AG04449 (cell line): ENCODE data around the gene ENDOU.

ENCODE experiments used
- CTCF ChIA-PET: fragments of 350-600 bp; formaldehyde crosslinking; extraction: SDS; loops from one replicate; lab custom pipeline; 2021; ENCODE audit warnings: antibody characterized with exemption; lab: Yijun Ruan, JAX
- POLR2A ChIA-PET: fragments of 400-600, 350-600 bp; formaldehyde crosslinking; extraction: SDS; loops from one replicate; lab custom pipeline; 2020; ENCODE audit warnings: antibody characterized with exemption, inconsistent platforms; lab: Yijun Ruan, JAX
- DNase-seq: peaks from one replicate; pipeline ENCODE4 v3.0.0-alpha.2; 2010; ENCODE audit warnings: low read depth, low spot score
- H3K4me3 ChIP-seq: 2 replicates; pipeline ENCODE4 v1.5.1; 2011; ENCODE audit warnings: low read depth, mild to moderate bottlenecking, control low read depth, low read length
- CTCF ChIP-seq: IDR thresholded peaks from one replicate; pipeline ENCODE4 v1.5.1; 2011; ENCODE audit warnings: mild to moderate bottlenecking, moderate library complexity, low read length, control low read depth, inconsistent platforms; ENCODE audit not compliant: insufficient read depth; ENCODE audit errors: missing control alignments

The ENDOU gene

DNA sequence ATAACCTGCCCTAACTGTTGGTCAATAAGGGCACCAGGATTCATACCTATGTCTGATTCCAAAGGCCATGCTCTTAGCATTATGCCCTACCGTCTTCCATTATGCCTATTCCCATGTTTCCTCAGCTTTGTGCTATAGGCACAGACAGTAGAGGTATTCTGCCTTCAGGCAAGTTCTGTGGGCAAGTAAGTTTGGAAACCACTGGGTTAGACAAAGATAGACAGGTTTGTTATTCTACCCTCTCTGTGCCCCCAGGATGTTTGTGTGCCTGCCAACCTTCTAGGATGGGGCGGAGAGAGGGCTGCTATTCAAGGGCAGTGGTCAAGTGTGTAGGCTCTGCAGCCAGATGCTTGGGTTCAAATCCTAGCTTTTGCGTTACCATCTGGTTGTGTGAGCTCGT, 28.8 kb upstream of the ENDOU start:
- TF ChIP-seq CTCF, result no peak
- ChIA-PET CTCF (interaction anchor here (0.7 to 14.3 kb wide), 6 partner anchors 9 to 38 kb away, joined by 3 to 349 read pairs (median 72); partner anchors contain the start of gene SLC48A1), POLR2A (interaction anchor here (0.8 kb wide), 1 partner anchor 21 kb away, joined by 3 read pairs; no protein-coding TSS in a partner anchor)
- DNase-seq, result no peak
- no peak overlapping the region for H3K4me3 ChIP-seq

GRCh38 chr12:47753021-47754001, 28.0 kb upstream of the ENDOU start:
- no peak for DNase-seq
- CTCF ChIA-PET, result interaction anchor here (0.8 to 14.3 kb wide), 5 partner anchors 10 to 84 kb away, joined by 4 to 349 read pairs (median 140); partner anchors contain the start of gene SLC48A1

GRCh38 chr12:47752552-47752951, 27.3 kb upstream of the ENDOU start:
- no peak for DNase-seq
- ChIA-PET POLR2A (interaction anchor here (0.6 kb wide), 1 partner anchor 46 kb away, joined by 3 read pairs; no protein-coding TSS in a partner anchor), CTCF (interaction anchor here (1.9 to 14.3 kb wide), 4 partner anchors 9 to 85 kb away, joined by 5 to 349 read pairs (median 234); partner anchors contain the start of gene SLC48A1)
- H3K4me3 ChIP-seq, result no peak overlapping the region
- no peak for TF ChIP-seq CTCF

More at GRCh38 chr12:47753021-47754001, 28.0 kb upstream of the ENDOU start:
- TF ChIP-seq CTCF, result no peak
- POLR2A ChIA-PET, result interaction anchor here (0.6 to 0.8 kb wide), 2 partner anchors 22 to 45 kb away, joined by 3 read pairs; no protein-coding TSS in a partner anchor
- H3K4me3 ChIP-seq, result no peak overlapping the region

DNA sequence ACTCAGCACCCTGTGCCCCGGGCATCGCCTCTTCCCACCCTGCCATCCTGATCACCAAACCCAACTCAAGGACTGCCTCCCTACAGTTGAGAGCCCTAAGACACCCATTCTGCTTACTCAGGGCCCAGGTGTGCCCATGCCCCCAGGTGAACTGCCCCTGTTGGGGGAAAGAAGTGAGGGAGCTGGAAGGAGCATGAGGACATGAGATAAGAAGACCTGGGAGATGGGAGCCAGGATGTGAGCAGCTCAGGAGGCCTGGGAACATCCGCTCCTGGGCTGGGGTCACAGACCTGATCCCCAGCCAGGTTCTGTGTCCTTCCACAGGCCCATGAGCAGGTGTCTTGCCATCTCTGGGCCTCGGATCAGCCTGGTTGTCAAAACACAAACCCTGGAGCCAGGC, 26.8 kb upstream of the ENDOU start:
- no peak for DNase-seq
- ChIA-PET CTCF (interaction anchor here (1.2 to 14.3 kb wide), 5 partner anchors 9 to 85 kb away, joined by 3 to 349 read pairs (median 140); partner anchors contain the start of gene SLC48A1), POLR2A (no interaction called here)
- TF ChIP-seq CTCF, result no peak
- H3K4me3 ChIP-seq, result no peak overlapping the region

DNA sequence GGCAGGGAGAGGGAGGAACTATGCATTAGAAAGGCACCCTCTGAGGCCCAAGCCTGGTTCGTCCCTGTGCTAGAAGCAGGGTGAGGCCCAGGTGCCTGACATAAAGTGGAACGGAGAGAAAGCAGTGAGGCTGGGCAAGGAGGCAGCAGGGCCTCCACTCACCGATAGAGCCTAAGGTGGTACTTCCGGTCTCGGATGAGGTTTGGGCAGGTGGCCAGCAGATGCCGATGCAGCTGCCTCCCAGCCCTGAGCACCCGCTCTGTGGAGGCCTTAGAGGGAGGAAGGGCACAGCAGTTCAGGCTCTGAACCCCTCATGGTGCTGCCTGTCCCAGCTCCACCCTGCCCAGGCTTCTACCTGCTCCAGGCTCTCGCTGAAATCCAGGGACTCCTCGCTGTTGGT, 26.3 kb upstream of the ENDOU start:
- no peak for DNase-seq
- no peak overlapping the region for H3K4me3 ChIP-seq
- POLR2A ChIA-PET, result no interaction called here
- TF ChIP-seq CTCF, result no peak
- CTCF ChIA-PET, result interaction anchor here (1.2 to 14.3 kb wide), 5 partner anchors 8 to 86 kb away, joined by 3 to 349 read pairs (median 140); partner anchors contain the start of gene SLC48A1
